HepG2 (cell line): Measurements from ENCODE around the gene AXIN1. TPM values are rescaled to one million over a fixed set of nuclear protein-coding genes. Genes with fewer than 3 reads are reported as not detected.
A peak's percentile ranks its signal among the peaks of the same experiment; 100 is the strongest.

ENCODE experiments used
- EP300 ChIP-seq, 3 experiments: sonication (generic) in 1 of 3; formaldehyde crosslinking in 1 of 3; IDR thresholded peaks; 2 replicates each; pipeline versions ENCODE4 v1.5.1 to v1.6.1; 2011 to 2020; ENCODE audit warnings: low read depth in 2 of 3, low read length in 2 of 3, borderline replicate concordance in 1 of 3, improper control_type of control experiment in 1 of 3, mild to moderate bottlenecking in 1 of 3, missing genetic modification reagents in 1 of 3, moderate library complexity in 1 of 3
- HIC2 ChIP-seq: sonication (generic); formaldehyde crosslinking; IDR thresholded peaks from 2 replicates; pipeline ENCODE4 v1.9.0; 2022; ENCODE audit warnings: low read depth, missing genetic modification reagents
- HOXA3 ChIP-seq: sonication (generic); formaldehyde crosslinking; IDR thresholded peaks from 2 replicates; pipeline ENCODE4 v1.5.0; 2020; ENCODE audit warnings: missing genetic modification reagents
- ISL2 ChIP-seq: sonication (generic); formaldehyde crosslinking; IDR thresholded peaks from 2 replicates; pipeline ENCODE4 v1.5.0; 2020; ENCODE audit warnings: missing genetic modification reagents
- MATR3 ChIP-seq: sonication (generic); formaldehyde crosslinking; IDR thresholded peaks from 2 replicates; pipeline ENCODE4 v1.4.0; 2020; ENCODE audit warnings: missing genetic modification reagents
- MAX ChIP-seq: IDR thresholded peaks from 2 replicates; pipeline ENCODE4 v1.6.1; 2012; ENCODE audit warnings: inconsistent platforms
- SOX6 ChIP-seq, 2 experiments: fragments of 450-650 bp in 1 of 2; sonication (generic) in 1 of 2; formaldehyde crosslinking in 1 of 2; IDR thresholded peaks; 2 replicates each; pipeline versions ENCODE4 v1.4.0 to v1.6.1; 2017 to 2020; ENCODE audit warnings: antibody characterized with exemption in 1 of 2, mild to moderate bottlenecking in 1 of 2, missing genetic modification reagents in 1 of 2
- SPEN ChIP-seq: sonication (generic); formaldehyde crosslinking; IDR thresholded peaks from 2 replicates; pipeline ENCODE4 v1.5.1; 2020; ENCODE audit warnings: low read depth, mild to moderate bottlenecking, missing genetic modification reagents
- ZBTB4 ChIP-seq: sonication (generic); formaldehyde crosslinking; IDR thresholded peaks from 2 replicates; pipeline ENCODE4 v1.4.0; 2020; ENCODE audit warnings: missing genetic modification reagents, mild to moderate bottlenecking, borderline replicate concordance
- ZNF136 ChIP-seq: sonication (generic); formaldehyde crosslinking; IDR thresholded peaks from 2 replicates; pipeline ENCODE4 v1.8.1; 2022; ENCODE audit warnings: low read depth, mild to moderate bottlenecking, moderate library complexity, missing genetic modification reagents
- ZNF234 ChIP-seq: sonication (generic); formaldehyde crosslinking; conservative IDR thresholded peaks from 2 replicates; pipeline ENCODE4 v1.5.1; 2020; ENCODE audit warnings: mild to moderate bottlenecking, missing genetic modification reagents
- ZNF280D ChIP-seq: sonication (generic); formaldehyde crosslinking; IDR thresholded peaks from 2 replicates; pipeline ENCODE4 v1.5.1; 2020; ENCODE audit warnings: mild to moderate bottlenecking, missing genetic modification reagents
- ZNF326 ChIP-seq: sonication (generic); formaldehyde crosslinking; IDR thresholded peaks from 2 replicates; pipeline ENCODE4 v1.4.0; 2020; ENCODE audit warnings: missing genetic modification reagents, borderline replicate concordance
- ZNF547 ChIP-seq: sonication (generic); formaldehyde crosslinking; IDR thresholded peaks from 2 replicates; pipeline ENCODE4 v1.5.1; 2020; ENCODE audit warnings: mild to moderate bottlenecking, missing genetic modification reagents
- ZNF713 ChIP-seq: sonication (generic); formaldehyde crosslinking; IDR thresholded peaks from 2 replicates; pipeline ENCODE4 v1.4.0; 2020; ENCODE audit warnings: mild to moderate bottlenecking, missing genetic modification reagents
- ZSCAN29 ChIP-seq: sonication (generic); formaldehyde crosslinking; conservative IDR thresholded peaks from 2 replicates; pipeline ENCODE4 v1.4.0; 2020; ENCODE audit warnings: mild to moderate bottlenecking, missing genetic modification reagents
- ZUFSP ChIP-seq: sonication (generic); formaldehyde crosslinking; IDR thresholded peaks from 2 replicates; pipeline ENCODE4 v1.9.0; 2021; ENCODE audit warnings: missing genetic modification reagents, mild to moderate bottlenecking, borderline replicate concordance
- polyA plus RNA-seq, 8 experiments: library from polyadenylated mRNA; depleted of rRNA in 3 of 8; stranded (reverse) in 7 of 8; unstranded in 1 of 8; fragments of >200 nt; fragmentation: Illumina TruSeq in 4 of 8; extraction: Trizol in 4 of 8; gene quantifications; 2 replicates each; pipeline versions ENCODE4 v1.2.1 to v1.2.3, GENCODE V29; 2011 to 2016; ENCODE audit warnings: low read depth in 4 of 8, missing spikeins in 1 of 8, mixed read lengths in 1 of 8; ENCODE audit not compliant: insufficient read depth in 1 of 8
- total RNA-seq, 5 experiments: library from RNA; depleted of rRNA; stranded (reverse); fragments of >200 nt; fragmentation: Illumina TruSeq; extraction: Trizol; gene quantifications; 2 replicates each; pipeline ENCODE4 v1.2.3, GENCODE V29; 2016; ENCODE audit warnings: low read depth in 1 of 5

Gene AXIN1
- total and polyA plus RNA-seq, 2 of the 13 experiments (the other 11 are each of a cell fraction or from before 2014, with no cell fraction given) = 24.0 to 26.0 TPM

- TF ChIP-seq HIC2 (peak; percentile 83), ZNF547 (peak; percentile 57; the same call in 1 of the 2 replicates), EP300 (IDR thresholded peaks at IDR 0.05; ENCODE audit: low read depth in 2 of 2, low read length in 2 of 2) (no peak), EP300 (CRISPR knock-in tag; IDR thresholded peaks at IDR 0.05; ENCODE audit: borderline replicate concordance) (no peak), ZNF280D (CRISPR knock-in tag) (0 out of 2 replicates have a peak, but pooled peaks have one; percentile 28), ZBTB4 (CRISPR knock-in tag) (peak; percentile 85; the same call in 1 of the 2 replicates), ZNF713 (no peak), MATR3 (no peak), SOX6 (IDR thresholded peaks at IDR 0.05) (no peak), SOX6 (CRISPR knock-in tag; IDR thresholded peaks at IDR 0.05) (0 out of 2 replicates have a peak, but pooled peaks have one; percentile 36), ZSCAN29 (CRISPR knock-in tag) (no peak; the same call in 1 of the 2 replicates), ISL2 (CRISPR knock-in tag) (peak; percentile 37; the same call in 1 of the 2 replicates), ZNF136 (CRISPR knock-in tag) (0 out of 2 replicates have a peak, but pooled peaks have one; percentile 52), ZUFSP (CRISPR knock-in tag) (no peak), MAX (peak; percentile 65; the same call in 1 of the 2 replicates), HOXA3 (CRISPR knock-in tag) (peak; percentile 26; the same call in 1 of the 2 replicates), ZNF234 (CRISPR knock-in tag) (no peak), SPEN (CRISPR knock-in tag) (peak; percentile 78; the same call in 1 of the 2 replicates), ZNF326 (no peak)
These were observed 12.0 kb downstream of the AXIN1 start (continued) for GRCh38 chr16:340370-341091.
